Kasumi-1 (cell line): ENCODE data around the gene INSR.
"Not testable (repeated sequence)": the region's sequence is repeated elsewhere in the genome, so short reads cannot be mapped to it uniquely, and the experiment has no call there.

Source experiments
- DNase-seq, 2 experiments: peaks; one replicate each; lab custom pipeline; 2025; lab: John Stamatoyannopoulos, UW

INSR gene

DNA sequence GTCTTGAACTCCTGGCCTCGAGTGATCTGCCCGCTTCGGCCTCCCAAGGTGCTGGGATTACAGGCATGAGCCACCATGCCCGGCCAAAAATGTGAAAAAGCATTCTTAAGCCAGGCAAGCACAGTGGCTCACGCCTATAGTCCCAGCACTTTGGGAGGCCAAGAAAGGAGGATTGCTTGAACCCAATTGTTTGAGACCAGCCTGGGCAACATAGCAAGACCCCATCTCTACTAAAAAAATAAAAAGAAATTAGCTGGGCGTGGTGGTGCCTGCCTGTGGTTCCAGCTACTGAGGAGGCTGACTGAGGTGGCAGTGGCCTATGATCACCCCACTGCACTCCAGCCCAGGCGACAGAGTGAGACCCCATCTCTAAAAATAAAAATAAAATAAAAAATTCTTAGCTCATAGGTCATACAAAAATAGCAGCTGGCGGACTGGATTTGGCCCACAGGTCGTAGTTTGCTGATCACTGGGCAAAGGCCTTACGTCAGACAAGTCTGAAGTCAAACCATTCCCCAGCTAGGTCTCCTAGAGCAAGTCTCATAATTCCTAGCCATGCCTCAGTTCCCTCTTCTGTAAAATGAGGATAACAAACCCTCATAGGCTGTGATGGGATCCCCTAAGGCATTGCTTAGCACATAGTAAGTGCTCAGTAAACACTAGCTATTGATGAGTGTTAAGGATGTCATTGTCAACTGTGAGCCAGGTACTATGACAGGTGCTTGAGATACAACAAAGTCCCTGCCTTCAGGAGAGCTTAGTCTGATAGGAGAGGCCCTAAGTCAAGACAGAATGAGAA lies 36.0 kb downstream of the INSR start:
- no peak for DNase-seq

DNA sequence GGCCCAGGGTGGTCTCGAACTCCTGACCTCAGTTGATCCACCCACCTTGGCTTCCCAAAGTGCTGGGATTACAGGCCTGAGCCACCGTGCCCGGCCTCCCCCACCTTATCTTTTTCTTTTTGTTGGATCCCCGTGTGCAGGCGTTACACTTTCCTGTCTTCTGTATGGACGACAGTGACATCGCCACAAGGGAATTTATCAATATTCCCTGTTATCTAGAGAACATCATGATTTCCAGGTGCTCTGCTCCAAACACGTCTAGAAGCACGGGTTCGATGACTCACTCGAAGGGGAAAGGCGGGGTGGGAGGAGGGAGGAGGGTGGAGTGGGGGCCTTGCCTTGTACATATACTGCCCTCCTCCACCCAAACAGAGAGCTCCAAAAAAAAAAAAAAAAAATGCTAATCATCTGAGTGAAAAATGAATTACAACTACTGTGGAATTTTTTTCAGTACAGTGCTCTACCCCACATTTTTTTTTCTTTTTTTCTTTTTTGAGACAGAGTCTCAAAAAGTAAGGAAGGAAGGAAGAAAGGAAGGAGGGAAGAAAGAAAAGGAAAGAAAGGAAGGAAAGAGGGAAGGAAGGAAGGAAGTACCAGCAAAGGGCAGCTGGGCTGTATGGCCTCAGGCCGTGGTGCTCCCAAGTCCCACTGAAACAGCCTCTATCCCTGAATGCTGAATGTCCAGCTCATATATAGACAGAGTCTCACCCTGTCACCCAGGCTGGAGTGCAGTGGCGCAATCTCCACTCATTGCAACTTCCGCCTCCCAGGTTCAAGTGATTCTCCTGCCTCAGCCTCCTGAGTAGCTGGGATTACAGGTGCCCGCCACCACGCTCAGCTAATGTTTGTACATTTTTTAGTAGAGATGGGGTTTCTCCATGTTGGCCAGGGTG lies 36.8 kb downstream of the INSR start:
- DNase-seq: no peak

DNA sequence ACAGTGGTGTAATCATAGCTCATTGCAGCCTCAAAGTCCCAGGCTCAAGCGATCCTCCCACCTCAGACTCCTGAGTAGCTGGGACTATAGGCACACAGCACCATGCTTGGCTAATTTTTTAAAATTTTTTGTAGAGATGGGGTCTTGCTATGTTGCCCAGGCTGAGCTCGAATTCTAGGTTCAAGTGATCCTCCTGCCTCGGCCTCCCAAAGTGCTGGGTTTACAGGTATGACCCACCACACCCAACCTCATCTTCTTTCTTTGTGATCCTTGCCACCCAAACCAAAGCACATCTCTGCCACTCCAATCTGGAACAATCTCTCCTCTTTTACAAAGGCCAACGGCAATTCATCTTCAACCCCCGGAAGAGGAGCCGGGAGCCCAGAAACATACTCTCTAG lies 38.6 kb downstream of the INSR start:
- no peak for DNase-seq

DNA sequence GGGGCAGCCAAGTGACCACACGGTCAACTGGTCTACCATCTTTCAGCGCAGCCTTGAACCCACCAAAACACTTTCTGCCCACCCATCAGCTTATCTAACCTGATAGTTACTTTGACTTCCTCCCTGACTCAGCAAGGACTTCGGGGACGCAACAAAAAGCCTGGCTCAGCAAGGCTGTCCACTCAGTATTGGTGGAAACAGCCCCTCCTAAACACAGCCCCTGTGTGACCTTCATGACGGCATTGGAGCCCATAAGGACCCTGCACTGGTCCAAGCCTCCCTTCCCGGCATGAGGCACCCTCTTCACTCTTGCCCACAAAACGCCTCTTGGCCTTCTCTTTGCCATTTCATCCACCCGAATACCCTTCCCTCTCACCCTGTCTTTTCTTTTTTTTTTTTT lies 39.1 kb downstream of the INSR start:
- DNase-seq: no peak

DNA sequence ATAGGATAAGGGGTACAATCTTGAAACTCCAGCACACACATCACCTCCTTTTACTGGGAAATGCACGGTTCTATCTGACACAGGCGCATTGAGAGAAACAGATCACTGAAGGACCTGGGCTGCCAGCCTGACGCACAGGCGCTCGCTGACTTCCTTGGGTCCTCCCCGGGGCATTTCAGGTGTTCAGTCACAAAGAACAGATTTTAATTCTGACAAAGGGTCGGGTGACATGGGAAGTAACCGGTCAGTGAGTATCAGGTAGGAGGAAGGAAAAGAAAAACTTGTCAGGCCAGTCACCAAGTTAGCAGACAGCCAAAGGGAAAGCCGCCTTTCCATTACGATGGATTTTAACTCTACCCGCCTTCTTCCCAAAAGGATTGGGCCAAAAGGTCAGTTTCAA lies 39.6 kb downstream of the INSR start:
- DNase-seq: no peak

DNA sequence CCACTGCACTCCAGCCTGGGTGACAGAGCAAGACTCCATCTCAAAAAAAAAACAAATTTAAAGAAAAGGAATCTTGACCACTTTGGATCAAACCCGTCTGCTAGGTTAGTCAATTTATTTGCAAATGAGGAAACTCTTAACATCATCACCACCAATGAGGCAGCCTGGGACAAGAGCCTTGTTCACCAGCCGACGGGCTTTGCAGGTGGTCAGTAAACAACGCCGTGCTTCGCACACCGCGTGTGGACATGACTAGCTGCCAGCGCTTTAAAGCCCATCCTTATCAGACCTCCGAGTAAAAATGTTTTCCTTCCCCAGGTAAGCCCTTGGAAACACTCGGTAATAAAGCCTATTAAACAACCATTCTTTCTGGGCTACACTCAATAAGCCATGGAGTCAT lies 41.9 kb downstream of the INSR start:
- no peak for DNase-seq

DNA sequence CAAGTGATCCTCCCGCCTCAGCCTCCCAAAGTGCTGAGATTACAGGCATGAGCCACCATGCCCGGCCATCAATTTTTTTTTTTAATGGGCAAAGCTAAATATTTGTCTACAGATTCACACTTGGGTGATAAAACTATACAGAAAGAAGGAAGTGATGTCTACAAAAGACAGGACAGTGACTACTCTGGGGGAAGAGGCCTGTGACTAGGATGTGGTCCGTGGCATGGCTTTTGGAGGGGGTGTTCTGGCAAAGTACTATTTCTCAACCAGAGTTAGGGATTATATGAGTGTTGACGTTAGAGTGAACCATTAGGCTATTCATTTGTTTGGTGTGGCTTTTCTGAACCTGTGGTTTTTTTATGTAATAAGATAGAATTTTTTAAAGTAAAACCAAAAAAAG lies 42.7 kb downstream of the INSR start:
- peak; percentile 55 to 56 for DNase-seq

DNA sequence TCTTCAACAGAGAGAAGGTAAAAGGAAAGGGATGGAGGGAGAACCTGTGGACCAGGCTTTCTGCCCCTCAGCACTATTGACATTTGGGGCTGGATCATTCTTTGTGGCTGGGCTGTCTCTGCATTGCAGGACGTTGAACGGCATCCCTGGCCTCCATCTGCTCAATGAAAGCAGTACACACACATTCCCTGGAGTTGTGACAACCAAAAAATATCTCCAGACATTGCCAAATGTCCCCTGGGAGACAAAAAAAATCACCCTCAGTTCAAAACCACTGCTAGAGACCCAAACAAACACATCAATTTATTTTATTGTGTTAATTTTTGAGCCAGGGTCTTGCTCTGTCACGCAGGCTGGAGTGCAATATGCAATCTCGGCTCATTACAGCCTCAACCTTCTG lies 43.3 kb downstream of the INSR start:
- DNase-seq: no peak

DNA sequence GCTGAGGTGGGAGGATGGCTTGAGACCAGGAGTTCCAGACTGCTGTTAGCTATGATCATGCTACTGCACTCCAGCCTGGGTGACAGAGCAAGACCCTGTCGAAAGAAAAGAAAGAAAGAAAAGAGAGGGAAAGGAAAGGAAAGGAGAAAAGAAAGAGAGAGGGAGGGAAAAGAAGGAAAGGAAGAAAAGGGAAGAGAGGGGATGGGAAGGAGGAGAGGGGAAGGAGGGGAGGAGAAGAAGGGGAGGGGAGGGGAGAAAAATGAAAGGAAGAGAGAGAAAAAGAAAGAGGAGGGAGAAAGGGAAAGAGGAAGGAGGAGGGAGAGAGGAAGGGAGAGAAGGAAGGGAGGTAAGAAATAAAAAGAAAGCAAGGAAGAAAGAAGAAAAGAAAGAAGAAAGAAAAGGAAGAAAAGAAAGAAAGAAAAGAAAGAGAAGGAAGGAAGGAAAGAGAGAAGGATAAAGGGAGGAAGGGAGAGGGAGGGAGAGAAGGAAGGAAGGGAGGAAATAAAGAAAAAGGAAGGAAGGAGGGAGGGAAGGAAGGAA lies 44.1 kb downstream of the INSR start:
- no peak for DNase-seq

DNA sequence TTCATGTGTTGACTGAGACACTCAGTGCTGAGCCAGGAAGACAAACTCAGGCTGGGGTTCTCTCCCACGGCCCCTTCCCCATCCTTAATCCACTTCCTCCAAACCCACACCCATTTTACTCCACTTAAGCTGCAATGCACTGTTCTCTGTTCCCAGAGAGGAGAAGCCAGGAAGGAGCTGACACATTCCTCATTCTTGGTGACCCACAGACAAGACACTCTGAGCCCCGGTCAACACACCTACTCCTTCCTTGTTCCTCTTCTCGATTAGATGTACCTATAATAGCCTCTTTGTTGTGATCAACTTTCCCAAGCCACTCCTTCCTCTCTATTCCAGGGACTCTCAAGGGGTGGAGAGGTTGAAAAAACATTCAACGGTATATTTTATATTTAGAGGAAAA lies 47.1 kb downstream of the INSR start:
- no peak for DNase-seq

DNA sequence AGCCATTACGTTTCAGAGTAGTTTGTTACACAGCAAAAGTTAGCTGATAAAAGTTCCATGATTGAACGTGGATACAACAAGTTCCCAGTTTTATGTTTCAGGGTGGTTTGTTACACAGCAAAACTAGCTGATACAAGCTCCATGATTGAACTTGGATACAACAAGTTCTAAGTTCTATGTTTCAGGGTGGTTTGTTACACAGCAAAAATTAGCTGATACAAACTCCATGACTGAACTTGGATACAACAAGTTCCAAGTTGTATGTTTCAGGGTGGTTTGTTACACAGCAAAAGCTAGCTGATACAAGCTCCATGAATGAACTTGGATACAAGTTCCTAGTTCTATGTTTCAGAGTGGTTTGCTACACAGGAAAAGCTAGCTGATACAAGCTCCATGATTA lies 47.6 kb downstream of the INSR start:
- DNase-seq: no peak

DNA sequence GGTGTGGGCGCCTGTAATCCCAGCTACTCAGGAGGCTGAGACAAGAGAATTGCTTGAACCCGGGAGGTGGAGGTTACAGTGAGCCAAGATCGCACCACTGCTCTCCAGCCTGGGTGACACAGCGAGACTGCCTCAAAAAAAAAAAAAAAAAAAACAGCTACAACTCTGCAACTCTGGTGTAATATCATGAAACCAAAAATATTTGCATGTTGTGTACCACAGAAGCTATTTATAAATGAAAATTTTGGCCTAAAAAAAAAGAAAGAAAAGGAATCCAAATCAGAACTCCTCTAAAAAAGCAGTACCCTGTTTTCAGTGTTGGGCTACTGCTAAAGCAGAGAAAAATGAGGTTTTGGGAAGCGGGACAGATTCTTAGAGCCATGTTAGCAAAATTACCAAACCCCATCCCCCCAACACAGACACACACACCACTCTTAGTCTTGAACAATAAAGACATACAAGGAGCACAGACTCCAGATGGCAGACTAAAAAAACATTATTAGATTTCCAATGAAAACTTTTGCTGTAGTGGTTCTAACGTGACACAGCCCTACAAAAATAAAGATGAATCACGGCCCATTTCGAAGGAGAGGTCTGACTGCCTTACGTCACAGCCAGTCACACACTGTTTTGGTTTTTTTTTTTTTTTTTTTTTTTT lies 51.5 kb downstream of the INSR start:
- peak in 1 of 2 experiments; percentile 5 for DNase-seq

DNA sequence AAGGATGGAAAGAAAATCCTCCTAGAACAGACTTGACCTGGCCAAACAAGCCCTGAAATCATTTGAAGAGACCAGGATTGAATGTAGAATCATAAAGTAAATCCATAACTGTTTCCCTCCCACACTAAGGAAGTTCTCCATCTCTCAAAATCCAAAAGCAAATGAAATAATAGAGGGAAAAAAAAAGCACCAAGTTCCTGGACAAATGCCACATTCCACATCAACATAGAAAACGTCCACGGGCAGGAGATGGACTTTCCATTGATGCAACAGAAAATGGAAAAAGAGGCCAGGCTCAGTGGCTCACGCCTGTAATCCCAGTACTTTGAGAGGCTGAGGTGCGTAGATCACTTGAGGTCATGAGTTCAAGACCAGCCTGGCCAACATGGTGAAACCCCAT lies 56.2 kb downstream of the INSR start:
- DNase-seq: no peak

DNA sequence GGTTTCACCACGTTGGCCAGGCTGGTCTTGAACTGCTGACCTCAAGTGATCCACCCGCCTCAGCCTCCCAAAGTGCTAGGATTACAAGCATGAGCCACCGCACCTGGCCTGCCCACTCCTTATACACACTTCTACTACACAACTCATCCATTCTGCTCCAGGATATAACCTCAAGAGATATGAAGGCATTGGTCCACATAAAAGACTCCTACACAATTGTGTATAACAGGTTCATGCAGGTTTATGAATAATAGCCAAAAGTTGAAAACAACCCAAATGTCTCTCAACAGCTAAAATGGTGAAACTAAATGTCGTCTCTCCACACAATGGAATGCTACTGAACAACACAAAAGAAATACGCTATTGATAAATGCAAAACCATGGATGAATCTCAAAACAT lies 58.1 kb downstream of the INSR start:
- no peak for DNase-seq

DNA sequence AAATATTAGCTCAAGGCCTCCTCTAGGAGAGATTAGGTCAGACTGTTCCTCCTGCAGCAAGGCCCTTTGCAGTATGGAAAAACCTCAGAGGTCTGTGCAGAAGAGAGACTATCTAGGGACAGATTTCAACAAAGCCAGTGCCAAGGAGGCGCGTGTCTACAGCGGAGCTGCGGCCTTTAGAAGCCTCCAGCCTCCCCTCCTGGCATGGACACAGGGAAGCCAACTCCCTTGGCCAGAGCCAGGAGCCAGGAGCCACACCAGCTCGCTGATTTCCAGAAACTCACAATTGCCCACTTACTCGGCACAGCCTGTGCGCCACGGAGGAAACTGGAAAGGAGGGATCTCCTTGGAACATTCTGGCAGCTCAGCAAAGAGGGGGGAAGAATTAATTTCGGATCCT lies 63.4 kb downstream of the INSR start:
- no peak for DNase-seq

DNA sequence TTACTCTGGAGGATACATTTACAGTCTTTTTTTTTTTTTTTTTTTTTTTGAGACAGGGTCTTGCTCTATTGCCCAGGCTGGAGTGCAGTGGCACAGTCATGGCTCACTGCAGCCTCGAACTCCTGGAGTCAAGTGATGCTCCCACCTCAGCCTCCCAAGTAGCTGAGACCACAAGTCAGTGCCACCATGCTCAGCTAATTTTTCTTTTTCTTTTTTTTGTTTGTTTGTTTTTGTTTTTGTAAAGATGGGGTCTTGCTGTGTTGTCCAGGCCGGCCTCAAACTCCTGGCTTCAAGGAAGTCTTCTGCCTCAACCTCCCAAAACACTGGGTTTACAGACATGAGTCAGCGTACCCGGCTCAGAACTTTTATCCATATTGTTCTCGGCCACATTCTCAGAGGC lies 64.5 kb downstream of the INSR start:
- no peak for DNase-seq

DNA sequence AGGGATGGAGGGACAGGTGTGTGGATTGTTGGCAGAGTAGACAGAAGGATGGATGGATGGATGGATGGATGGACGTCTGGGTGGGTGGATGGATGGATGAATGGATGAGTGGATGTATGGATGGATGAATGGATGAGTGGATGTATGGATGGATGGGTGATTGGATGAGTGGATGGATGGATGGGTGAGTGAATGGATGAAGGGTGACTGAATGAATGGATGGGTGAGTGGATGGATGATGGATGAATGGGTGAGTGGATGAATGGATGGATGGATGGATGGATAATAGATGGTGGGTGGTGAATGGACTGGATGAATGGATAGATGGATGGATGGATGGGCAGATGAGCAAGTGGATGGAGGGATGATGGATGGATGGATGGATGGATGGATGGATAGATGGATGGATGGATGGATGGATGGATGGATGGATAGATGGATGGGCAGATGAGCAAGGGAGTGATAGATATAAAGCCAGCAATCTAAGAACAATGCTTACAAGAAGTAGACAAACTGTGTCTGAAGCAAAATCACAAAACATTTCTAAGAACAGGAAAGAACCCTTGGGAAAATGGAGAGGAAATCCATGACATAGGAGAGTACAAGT lies 65.2 kb downstream of the INSR start:
- no peak for DNase-seq

DNA sequence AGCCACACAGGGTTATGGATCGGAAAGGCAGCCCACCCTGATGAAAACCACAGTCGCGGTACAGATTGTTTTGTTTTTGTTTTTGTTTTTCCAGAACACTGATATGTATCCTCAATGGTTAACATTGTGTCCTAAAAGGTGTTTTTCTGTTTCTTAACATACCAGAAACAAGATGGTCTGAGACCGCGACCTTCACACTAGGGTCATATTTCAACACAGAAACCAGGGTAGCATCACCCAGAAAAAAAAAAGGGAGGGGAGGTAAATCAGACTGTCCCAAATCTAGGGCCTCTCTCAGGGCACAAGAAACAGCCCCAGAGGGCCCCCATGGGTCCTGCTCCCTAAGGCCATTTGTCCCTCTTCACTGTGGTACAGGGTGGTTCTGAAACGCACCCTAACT lies 66.5 kb downstream of the INSR start:
- DNase-seq: no peak

DNA sequence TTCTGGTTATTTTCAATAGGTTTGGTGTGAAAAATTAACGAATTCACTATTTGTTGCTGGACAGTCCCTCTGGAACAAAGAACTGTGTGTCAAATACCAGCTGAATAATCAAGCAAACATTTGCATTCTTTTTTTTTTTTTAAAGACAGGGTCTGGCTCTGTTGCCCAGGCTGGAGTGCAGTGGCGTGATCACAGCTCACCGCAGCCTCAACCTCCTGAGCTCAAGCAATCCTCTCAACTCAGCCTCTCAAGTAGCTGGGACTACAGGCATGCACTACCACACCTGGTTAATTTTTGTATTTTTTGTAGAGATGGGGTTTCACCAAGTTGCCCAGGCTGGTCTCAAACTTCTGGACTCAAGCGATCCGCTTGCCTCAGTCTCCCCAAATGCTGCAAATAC lies 67.1 kb downstream of the INSR start:
- DNase-seq: not testable (repeated sequence)

DNA sequence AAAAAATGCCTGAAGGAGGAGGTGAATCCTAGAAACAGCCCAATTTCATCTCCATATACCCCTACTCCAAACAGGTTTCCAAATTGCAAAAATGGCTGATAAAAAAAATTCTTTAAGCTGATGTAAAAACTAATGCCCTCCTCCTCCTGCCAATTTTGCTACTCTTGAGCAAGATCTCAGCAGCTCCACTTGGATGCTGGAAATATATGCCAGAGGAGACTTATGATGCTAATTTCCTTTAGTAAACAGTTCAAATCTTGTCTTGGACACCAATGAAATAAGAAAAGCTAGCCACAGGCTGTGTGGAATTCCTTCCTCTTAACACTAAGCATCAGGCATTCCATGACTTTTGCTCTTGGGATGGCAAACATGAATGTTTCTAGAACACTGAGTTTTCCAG lies 67.5 kb downstream of the INSR start:
- no peak for DNase-seq

DNA sequence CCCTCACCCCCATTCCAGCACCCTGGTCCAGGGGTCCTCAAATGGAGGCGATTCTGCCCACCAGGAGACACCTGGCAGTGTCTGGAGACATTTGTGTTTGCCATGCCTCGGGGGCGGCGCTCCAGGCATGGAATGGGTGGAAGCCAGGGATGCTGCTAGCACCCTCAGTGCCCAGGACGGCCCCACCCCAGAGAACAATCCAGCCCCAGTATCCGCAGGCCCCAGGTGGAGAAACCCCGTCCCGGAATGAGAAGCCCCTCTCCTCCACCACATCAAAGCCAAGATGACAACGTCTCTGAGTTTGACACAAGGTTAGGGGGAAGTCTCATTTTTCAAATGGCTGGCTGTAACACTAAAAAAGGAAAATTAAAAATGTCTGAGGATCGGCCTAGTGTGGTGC lies 68.5 kb downstream of the INSR start:
- DNase-seq: no peak

DNA sequence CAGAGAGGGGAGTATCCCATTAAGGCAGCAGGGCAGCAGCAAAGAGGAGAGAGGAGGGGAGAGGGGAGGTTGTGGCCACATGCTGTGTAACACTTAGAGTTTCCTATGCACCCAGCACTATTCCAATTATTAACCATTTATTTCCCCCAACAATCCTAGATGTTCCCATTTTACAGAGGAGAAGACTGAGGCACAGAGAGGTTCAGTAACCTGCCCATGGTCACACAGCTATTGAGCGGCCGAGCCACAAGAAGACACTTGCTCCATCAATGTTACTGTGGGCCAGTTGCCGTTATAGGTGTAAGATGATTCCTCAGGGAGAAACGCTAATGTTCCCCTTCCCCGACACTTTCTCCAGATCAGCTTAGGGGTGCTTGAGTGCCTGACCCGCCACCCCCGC lies 69.2 kb downstream of the INSR start:
- no peak for DNase-seq
